NT2/D1 (cell line): ENCODE data around the gene GAREM1.

Experiments
- SUZ12 ChIP-seq: IDR thresholded peaks from 2 replicates; pipeline ENCODE4 v1.6.1; 2011; ENCODE audit not compliant: insufficient read length, insufficient read depth; ENCODE audit errors: extremely low read depth
- YY1 ChIP-seq: IDR thresholded peaks from 2 replicates; pipeline ENCODE4 v1.6.1; 2011; ENCODE audit not compliant: insufficient read length, insufficient read depth
- ZNF274 ChIP-seq: IDR thresholded peaks from 2 replicates; pipeline ENCODE4 v1.6.1; 2011; ENCODE audit warnings: mild to moderate bottlenecking, low read depth, low read length

GRCh38 chr18:32249147-32249929, 221.3 kb downstream of the GAREM1 start:
- TF ChIP-seq SUZ12: no peak
- TF ChIP-seq YY1: no peak
- TF ChIP-seq ZNF274: no peak
